SH-SY5Y (cell line): ENCODE data around the gene BLNK.

Experiments
- GATA2 ChIP-seq: IDR thresholded peaks from 2 replicates; pipeline ENCODE4 v1.6.1; 2011; ENCODE audit warnings: mild to moderate bottlenecking, low read depth, low read length
- GATA3 ChIP-seq: IDR thresholded peaks from 2 replicates; pipeline ENCODE4 v1.6.1; 2011; ENCODE audit warnings: low read depth, mild to moderate bottlenecking, low read length, moderate library complexity

DNA sequence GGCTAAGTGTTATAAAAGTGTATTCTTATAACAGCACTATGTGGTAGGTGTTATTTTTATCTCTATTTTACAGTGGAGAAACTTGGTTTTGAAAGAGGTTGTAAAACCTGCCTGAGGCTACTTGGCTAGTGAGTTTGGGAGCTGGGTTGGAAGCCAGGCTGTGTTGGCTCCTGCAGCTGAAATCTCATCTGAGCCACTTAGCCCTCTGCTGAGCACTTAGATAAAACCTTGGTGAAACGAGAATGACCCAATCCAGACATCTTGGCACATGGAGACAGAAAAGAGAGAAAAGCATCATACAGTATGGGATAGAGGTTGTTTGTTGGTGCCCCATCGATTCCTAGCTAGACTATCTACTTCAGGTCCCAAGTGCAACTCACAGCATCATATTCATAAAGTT is 37.4 kb downstream of the BLNK start:
- TF ChIP-seq GATA3, result no peak
- TF ChIP-seq GATA2, result no peak
